WI38 (cell line): ENCODE results near the gene SNX13.

Source experiments
- H3K4me3 ChIP-seq: 2 replicates; pipeline ENCODE4 v1.5.1; 2011; ENCODE audit warnings: low read depth, mild to moderate bottlenecking, control low read depth, low read length
- CTCF ChIP-seq: IDR thresholded peaks from 2 replicates; pipeline ENCODE4 v1.5.1; 2012; ENCODE audit warnings: low read depth, mild to moderate bottlenecking, control low read depth, low read length

SNX13 gene

GRCh38 chr7:17898111-17898510 is 42.2 kb downstream of the SNX13 start:
- no peak overlapping the region for H3K4me3 ChIP-seq
- no peak for TF ChIP-seq CTCF

GRCh38 chr7:17887286-17887685 is 53.0 kb downstream of the SNX13 start:
- H3K4me3 ChIP-seq = no peak overlapping the region
- TF ChIP-seq CTCF = no peak

DNA sequence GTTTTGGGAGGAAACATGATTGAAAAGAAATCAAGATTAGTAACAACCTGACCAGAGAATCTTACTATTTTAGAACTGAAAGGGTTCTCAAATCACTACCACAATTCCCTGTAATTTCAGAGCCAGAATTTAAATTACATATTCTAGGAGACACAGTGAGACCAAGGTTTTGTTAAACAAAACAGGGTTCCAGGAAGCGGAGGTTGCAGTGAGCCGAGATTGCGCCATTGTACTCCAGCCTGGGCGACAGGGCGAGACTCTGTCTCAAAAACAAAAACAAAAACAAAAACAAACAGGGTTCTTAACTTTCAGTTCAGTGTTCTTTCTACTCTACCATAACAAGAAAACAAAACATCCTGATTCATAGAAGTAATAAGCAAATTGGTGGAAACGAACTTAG is 57.6 kb downstream of the SNX13 start:
- no peak overlapping the region for H3K4me3 ChIP-seq
- no peak for TF ChIP-seq CTCF

DNA sequence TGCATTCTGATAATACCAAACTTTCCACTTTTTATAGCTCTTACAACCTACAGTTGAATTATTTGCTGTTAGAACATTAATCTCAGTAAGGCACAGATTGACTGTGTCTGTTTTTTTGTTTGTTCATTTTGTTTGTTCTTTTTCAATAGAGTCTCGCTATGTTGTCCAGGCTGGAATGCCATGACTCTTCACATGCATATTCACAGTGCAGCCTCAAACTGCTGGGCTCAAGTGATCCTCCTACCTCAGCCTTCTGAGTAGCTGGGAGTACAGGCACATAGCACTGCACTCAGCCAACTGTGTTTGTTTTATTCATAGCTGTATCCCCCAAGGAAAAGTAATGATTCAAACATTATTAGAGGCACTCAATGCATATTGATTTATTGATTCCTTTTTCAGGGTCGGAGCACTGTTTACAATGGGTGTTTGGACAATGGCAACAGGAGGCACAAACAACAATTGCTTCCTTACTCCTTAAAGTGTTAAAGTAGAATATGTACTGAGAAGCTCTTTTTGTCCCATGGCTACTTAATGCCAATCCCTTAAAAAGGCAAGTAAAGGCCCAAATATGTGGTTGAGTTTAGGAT is 61.1 kb downstream of the SNX13 start:
- no peak overlapping the region for H3K4me3 ChIP-seq
- no peak for TF ChIP-seq CTCF

DNA sequence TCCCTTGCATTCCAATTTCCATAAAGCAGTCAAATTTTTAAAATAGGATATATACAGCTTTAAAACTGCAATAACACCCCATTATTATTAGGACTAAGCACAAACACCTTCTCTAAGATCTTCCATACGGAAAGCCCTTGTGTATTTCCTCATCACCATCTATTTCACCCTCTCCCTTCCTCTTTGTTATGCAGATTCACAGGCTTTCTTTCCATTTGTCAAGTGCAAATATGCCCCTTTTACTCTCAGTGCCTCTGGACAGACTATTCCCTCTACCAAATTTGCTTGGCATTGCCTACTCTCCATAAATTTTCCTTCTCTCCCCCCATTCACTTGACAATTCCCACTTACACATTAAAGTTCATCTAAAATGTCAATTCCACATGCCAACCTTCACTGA is 61.7 kb downstream of the SNX13 start:
- no peak for TF ChIP-seq CTCF
- H3K4me3 ChIP-seq = no peak overlapping the region

GRCh38 chr7:17871815-17872533 is 68.3 kb downstream of the SNX13 start:
- no peak overlapping the region for H3K4me3 ChIP-seq
- TF ChIP-seq CTCF = no peak

DNA sequence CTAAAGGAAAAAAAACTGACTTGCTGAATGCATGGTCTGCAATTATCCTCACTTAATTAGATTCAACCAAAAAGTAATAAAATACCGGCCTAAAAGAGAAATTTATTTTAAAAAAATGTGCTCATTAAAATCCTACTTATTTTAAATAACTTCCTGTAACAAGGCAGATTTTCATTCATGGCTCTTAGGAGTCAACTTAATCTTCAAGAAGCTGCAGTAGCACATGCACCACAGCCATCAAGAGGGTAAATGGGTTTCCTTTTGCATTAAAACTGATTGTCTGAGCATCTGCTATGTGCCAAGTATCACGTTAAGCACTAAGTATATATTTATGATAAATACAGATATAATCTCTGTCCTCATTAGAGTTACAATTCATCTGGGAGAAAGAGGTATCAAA is 69.9 kb downstream of the SNX13 start:
- H3K4me3 ChIP-seq = no peak overlapping the region

More for the DNA sequence above, 69.9 kb downstream of the SNX13 start:
- no peak for TF ChIP-seq CTCF
